Left forelimb (tissue), 1 donor: Measurements from ENCODE around the gene CLSTN1.
A peak's percentile ranks its signal among the peaks of the same experiment; 100 is the strongest.

ENCODE experiments used
- DNase-seq: peaks from one replicate; pipeline ENCODE4 v3.0.0-alpha.2; 2018; ENCODE audit warnings: low spot score

The CLSTN1 gene

DNA sequence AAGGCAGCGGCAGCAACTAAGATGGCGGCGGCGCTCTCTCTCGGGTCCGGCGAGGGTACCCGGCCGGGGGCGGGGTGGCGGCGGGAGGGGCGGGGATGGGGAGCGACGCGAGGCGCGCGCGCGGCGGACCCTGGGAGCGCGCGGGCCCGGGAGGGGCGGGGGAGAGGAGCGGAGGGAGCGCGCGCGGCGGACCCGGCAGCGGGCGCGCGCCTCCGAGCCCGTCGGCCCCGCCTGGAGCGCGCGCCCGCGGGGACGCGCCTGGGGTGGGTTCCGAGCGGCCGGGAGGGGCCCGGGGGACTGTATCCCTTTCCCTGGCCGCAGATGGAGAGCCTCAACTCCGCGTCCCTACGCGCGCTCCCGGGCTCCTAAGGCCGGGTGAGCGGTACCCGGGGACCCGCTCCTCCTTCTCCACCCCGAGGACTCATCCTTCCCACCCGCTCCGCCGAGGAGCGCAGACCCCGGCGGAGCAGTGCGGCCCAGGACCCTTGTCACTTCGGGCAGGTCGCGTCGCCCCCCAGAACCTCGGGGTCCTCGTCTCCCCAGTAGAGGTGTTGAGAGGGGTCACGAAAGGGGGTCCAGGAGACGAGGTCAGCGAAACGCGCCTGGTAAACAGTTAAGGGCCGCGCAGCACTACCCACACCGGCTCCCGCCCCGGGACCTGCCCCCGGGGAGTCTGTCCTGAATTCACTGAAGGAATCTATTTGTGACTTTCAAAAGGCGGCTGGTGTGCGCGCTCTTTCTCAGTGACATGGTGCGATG is at the start of gene CLSTN1:
Gene CLSTN1 (minus strand): TSS at position 23 of the 759 bp plus-strand sequence. CDS start 232 bp downstream, outside the sequence.
- peak; percentile 96 for DNase-seq

DNA sequence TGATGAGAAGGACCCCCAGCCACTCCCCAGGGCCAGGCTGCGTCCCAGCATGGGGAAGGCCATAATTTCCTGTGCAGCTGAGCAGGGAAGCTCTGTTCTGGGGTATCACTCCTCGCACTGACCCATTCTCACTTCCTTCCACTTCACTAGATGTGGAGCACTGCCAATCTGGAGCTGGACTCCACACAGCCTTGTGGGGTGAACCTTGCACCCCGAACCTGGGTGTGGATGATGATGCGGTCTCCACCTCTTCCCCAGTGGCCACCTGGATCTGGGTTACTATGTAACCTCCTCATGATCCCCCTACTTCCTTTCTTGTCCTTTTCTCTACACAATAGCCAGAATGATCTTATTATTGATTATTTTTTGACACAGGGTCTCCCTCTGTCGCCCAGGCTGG is 49.6 kb upstream of the CLSTN1 start:
- no peak for DNase-seq

DNA sequence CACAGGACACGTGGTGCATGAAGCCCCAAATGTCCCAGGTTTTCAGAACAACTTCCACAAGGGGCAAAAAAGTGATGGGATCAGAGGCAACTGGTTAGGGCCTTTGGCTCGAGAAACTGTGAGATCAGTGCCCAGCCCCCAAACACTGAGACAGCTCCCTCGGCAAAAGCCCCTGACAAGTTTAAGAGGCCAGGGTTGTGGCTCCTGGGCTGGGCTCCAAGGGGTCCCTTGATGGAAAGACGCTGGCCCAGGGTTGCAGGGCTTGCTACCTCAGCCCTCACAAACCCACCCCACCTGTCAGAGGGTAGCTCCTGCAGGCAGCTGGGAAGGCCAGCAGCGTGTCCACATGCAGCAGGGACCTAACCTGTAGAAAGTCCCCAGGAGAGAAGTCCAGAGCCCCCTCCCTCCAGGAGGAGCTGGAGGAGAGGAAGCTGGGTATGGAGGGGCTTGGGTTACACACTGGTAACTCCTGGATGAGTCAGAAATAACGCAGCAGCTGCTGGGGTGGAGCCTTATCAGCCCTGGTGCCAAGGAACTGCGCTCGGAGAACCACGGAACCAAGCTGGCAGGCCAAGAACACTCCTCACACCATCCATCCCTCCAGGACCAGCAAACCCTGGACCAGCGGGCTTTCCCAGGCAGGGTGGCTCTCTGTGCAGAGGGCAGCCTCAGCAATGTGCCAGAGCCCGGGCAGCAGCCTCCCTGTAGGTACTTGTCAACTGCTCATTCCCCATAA is 48.8 kb upstream of the CLSTN1 start:
- no peak for DNase-seq

DNA sequence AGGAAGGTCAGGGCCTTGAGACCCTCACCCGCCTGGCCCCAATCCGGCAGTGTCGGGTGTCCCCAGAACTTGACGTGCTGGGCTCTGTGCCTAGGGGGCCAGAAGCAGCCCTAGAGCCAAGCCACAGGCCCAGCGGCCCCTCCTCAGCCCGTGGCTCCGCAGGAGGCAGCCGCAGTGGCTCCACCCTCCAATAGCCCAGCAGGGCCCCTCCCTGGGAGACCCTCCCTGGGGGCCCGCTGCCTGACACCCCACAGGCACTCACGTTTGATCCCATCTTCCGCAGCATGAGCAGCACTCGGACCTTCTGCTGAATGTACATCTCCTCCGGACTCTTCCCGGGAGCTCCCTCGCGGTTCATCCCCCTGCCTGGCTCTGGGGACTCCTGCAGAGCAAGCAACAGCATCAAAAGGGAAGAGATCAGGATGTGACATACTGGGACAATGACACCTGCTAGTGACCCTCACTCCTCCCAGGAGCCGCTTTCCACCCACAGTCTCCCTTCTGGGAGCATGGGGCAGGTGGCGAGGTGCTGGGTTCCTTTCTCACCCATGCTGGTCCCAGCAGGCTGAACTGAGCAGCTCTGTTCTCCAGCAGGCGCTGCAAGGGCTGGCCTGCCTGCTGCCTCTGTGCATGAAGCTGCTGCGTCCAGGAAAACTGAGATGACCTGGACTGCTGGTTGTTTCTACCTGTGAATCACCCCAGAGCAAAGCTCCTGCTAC is 48.1 kb upstream of the CLSTN1 start:
- DNase-seq: no peak

DNA sequence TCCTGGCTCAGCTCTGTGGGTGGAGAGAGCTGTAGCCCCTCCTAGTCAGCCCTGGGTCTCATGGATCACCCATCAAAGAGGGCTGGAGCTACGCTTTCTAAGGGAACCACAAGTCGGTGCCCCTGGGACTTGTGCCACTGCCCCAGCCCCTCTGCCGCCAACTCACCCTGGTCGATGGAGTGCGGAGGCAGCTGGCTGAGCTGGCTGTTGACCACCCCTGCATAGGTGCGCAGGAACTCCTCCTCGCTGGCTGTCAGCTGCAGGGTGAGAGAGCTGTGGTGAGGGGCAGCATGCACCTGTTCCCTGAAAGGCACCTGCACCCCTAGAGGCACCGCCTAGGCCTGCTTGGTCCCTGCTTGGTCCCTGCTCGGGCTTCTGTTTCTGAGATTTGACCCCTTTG is 47.3 kb upstream of the CLSTN1 start:
- no peak for DNase-seq

DNA sequence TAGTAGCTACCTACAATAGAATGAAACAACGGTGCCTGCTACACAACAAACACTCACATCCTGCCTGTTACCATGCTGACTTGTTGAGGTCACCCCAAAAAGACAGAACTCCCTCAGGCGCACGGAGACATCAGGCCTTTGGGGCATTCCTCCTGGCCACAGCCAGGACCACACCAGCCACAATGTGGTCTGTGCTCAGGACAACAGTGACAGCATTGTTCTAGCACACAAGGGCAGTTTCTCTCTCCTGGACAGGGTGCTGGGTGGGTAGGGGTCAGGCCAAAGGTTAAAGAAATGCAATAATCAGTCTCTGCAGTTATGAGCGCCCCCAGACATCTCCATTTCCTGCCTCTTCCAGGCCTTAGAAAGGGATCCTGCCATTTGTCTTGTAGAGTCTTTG is 46.8 kb upstream of the CLSTN1 start:
- no peak for DNase-seq

DNA sequence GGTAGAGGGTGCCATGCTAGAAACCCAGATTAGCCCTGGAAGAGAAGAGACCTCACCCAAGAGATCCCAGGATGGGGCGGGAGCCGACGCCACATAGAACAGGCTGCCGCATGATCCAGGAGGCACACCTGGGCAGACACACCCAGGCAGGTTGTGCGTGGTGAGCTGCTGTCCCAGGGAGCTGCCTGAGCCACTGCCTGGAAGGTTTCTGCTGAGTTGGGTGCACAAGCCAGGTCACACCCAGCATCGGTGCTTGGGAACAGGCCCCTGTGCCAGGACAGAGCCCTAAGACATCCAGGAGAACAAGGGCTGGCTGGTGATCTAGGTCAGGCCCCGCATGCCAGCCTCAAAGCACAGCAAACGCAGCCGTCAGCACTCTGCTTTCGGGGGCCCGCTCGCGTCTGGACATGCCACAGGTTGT is 46.1 kb upstream of the CLSTN1 start:
- no peak for DNase-seq

DNA sequence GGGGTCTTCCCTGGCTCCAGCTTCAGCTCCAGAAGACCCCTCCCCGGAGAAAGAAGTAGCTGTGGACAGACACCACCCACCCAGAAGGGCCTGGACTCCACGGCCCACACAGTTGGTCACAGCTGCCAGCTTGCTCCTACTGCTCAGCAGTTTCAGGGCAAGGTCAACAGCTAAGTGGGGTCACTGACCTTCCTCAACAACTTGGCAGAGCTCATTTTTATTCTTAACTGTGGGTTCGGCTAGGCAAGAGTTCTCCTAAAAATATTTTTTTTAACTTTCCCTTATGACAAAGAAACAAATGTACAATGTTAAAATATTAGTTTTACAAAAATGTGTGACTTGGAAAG is 44.5 kb upstream of the CLSTN1 start:
- no peak for DNase-seq

DNA sequence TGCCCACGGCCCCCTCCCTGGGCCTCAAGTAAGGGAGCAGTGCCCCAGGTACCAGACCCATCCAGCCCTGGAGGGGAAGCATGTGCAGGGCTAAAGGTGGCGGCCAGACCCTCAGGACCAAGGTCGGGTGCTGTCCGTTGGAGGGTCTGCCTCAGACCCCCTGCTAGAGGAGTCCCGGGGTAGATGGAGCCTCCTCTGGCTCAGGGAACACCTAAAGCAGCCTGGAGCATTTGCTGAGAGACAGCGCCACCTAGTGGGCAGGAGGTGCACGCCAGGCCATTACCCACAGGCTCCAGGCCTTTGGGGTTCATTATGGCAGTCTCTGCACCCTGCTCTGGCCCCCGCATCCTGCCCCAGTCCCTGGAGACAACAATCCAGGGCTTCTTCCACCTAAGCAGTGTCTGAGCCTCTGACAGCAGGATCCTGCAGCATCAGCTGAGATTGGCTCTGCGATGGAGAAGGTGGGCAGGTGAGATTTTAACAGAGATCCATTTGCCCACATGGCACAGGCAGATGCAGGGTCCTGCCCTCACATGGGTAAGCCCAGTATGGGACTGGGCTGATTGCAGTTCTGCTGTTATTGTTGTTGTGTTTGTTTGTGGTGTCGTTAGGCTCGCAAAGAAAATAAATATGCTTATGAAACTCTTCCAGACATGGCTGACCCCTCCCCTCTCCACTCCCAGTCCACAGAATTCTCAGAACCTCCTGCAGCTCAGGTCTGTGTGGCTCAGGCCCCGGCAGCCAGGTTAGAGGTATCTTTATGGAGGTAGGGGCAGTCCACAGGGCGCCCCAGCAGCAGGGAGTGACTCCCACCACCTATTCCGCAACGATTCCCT is 43.9 kb upstream of the CLSTN1 start:
- peak; percentile 84 for DNase-seq

DNA sequence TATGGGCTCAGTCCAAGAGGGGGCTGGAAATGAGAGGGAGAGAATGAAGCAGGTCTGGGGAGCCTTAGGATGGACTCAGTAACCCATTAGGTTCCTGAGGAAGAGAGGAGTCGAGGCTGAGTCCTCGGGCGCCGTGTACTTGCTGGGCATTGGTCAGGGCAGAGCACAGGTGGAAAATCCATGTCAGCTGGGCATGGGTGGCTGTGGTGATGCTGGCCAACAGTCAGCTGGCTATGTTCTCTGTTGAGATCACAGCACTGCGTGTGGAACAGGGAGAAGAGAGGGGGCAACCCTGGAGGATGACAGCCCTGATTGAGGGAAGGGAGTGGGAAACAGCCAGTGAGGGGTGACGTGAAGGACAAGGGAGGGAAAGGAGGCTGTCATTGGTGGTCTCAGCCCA is 43.1 kb upstream of the CLSTN1 start:
- DNase-seq: no peak

DNA sequence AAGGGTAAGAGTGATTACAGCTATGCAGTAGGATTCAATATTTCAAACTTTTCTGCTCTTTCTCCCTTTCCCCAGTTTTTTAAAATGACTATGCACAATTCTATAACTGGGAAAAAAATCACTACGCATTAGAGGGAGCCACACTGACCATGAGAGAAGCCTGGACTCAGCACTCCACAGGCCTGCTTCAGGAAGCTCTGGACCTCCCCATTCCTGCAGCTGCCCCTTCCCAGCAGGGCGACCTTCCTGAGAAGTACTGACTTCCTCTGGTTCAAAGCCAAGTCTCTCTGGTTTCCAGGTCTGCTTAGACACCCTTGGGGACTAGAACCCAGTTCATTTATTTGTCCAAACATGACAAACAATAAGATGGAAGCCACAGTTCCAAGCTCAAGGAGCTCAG is 42.0 kb upstream of the CLSTN1 start:
- DNase-seq: no peak

DNA sequence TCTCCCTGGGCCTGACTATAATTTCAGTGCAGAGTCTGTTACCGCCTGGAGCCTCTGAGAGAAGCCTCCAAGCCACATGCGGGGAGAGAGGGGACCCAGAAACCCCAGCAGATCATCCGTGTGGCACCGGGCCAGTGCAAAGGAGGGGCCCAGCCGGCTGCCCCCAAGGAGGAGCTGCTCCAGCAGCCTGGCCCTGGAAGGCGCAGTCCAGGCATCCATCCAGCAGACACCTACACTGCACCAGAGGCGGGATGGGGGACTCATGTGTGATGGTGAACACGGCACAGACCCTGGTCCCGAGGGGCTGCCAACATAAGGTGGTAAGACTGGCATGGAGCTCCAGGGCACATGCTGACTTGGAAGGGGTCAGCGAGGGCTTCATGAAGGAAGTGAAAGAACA is 39.6 kb upstream of the CLSTN1 start:
- no peak for DNase-seq

DNA sequence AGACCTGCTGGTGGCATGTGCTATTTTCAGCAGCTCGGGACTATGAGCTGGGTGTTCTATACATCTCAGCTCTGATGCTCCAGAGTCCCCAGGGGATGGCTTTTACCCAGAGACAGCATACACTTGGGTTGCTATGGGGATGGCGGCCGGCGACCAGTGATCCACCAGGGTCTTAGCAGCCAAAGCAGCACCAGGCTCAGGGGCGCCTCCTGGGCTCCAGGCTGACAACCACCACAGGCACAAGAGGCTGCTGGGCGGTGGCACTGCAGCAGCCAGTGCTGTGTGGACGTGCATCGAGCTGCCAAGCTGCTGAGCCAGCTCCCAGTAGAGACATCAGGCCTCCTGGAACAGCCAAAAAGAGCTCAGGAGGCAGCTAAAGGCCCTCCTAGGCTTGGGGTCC is 37.6 kb upstream of the CLSTN1 start:
- DNase-seq: no peak

DNA sequence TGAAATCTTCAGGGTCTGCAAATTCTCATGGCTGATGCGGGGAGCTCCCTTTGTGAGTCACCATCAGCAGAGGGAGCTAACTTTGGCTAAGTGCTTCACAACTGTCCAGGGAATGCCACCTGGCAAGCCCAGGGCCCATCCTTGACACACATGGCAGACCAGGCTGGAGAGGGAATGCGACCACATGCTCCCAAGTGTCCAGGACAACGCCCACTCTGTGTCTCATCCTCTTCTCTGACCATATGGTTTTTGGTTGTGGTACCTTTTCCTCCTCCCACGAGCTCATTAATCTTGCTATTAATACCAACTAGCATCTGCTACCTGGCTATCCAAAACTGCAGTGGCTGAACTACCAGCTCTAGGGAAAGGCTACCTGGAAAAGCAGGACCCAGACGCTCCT is 37.1 kb upstream of the CLSTN1 start:
- DNase-seq: no peak

DNA sequence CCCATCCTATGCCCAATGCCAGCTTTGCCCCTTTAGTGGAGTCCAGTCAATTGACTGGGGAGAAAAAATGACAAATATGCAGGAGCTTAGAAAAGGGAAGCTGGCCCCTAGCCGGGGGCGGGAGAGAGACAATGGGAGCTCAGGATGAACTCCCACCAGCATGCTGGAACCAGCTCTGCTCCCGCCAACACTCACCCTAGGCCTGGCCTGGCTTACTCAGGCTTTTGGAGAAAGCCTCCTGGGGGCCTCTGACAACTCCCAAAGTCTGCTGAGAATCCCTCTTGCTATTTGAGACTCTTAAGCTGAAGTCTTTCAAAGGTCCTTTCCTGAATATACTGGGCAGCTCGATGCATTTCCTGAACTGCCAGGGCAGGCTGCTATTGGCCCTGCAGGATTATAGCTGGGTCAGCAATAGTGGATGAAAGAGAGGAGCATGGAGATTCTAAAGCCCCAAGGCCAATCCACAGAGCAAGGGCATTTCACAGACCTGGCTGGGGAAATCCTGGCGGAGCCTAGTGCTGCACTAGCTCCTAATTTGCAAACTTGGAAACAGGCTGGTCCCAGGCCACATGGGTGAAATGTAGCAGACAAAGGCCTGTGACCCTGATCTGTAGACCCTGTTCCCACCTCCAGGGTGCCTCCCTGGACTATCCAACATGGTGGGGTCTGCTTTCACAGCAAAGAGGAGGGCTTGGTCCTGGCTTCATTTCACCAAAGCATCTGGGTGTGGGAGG is 35.7 kb upstream of the CLSTN1 start:
- DNase-seq: no peak

DNA sequence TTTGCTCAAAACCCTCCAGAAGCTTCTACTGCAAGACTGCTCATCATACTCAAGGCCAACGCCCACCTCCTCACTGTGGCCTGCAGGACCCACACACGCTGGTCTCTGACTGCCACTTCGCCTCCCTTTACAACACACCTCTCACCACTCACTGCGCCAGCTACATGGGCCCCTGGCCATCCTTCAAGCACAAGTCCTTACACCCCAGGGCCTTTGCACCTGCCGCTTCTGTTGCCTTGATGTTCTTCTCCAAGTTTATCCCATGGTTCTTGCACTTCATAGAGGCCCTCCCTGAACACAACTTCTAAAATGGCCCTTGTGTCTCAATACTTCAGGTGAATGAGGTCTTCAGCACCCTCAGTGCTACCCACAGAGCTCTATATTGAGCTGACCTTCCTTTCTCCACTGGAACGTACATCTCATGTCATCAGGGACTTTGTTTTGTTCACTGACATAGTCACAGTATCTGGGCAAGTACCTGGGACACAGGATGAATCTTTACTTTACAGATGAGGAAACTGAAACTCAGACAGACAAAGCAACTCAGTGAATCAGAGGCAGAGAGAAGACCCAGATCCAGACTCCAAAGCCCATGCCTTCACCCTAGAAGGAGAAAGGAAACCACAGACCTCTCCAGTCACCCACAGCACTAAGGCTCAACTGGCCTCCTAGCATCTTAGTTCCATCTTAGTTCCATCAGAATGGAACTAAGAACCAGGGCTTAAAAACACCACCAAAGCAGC is 34.7 kb upstream of the CLSTN1 start:
- no peak for DNase-seq

DNA sequence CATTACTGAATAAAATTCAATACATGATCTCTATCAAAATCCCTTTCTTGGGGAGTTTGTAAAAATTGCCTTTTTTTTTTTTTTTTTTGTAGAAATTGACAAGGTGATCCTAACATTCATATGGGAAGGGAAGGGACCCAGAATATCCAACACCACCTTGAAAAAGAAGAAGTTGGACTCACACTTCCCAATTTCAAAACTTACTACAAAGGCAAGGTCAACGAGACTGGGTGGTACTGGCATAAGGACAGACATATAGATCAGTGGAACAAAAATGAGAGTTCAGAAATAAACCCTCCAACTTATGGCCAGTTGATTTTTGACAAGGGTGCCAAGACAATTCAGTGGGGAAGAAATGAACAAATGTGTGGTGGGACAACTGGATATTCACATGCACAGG is 31.4 kb upstream of the CLSTN1 start:
- DNase-seq: no peak

DNA sequence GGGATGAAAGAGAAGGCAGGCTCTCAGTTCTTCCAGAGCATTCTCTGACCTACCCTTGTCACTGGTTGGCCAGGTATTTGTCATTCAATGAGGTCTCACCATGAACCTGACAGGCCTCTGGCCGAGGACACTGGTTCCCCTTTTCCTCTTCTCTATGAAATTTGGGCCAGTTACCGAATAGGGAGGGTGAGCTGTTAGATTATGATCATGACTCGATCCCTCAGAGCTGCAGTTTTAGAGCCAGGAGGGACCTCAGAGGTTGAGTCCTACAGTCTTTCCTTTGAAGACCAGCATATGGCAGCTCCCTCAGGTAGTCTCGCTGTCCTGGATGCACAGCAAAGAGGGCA is 29.5 kb upstream of the CLSTN1 start:
- DNase-seq: no peak

DNA sequence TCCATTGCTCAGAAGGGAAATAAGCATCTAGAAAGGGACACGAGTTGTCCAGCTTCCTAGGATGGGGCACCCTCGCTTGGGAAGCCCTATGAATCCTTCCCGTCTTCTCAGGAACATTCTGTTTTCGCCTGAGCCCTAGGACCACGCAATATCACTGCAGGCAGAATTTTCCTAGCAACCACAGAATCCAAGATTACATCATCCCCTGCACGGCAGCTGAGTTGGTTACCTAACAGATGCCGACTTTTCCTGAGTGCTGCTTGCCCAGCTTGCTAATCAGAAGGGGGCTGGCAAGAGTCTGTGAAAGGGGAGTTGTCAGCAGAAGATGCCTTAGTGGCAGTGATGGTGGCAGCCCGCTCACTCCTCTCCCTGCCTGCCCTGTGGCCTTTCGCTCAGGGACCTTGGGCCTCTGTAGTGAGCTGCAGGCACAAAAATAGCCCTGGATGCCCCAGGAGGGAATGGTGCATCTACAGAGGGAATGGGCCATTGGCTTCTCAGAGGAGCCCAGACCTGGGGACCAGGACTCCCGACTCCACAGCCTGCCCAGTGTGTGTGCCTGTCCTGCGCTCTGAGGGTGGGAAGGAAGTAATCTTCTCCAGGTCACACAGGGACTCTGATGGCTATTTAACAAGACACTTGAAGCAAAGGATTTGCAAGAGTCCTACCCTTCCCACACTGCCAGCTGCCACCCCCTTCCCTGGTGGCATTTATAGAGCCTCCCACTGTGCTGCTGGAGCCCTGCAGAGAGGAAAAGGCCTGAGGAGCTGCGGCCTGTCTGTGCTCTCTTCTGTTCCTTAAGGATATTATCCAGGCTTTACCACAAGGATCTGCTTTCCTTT is 28.9 kb upstream of the CLSTN1 start:
- no peak for DNase-seq

DNA sequence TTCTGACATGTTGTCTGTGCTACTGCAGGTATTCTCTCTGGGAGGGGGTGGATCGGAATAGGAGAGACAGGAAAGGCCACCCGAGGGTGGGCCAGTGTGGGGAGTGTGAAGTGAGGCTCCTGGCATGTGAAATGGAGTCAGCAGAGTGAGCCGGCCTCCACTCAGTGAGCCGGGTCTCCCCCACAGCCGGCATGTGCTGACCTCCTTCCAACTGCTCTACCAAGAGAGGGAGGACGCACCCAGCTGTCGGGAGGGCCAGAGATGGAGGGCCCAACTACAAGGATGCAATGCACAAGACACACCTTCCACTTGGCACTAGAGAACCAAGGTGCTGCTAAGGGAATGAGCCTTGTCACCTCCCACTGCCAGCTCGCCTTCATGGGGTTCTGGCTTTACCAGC is 28.2 kb upstream of the CLSTN1 start:
- no peak for DNase-seq
